SK-N-SH treated with all-trans-retinoic acid at 6 μM for 48 hours (cell line): Measurements from ENCODE around the gene ORM1.
"Not testable (repeated sequence)": the region's sequence is repeated elsewhere in the genome, so short reads cannot be mapped to it uniquely, and the experiment has no call there.

Experiments used
- ATAC-seq: fragments of 200-7000 bp; cut with Tn5 transposase; 3 replicates; pipeline ENCODE4 v1.9.1; 2020; ENCODE audit warnings: mild to moderate bottlenecking, moderate library complexity
- BACH2 ChIP-seq: fragments of 250-450 bp; sonication (Bioruptor Pico); IDR thresholded peaks from 2 replicates; pipeline ENCODE4 v1.9.0; 2021; ENCODE audit warnings: mild to moderate bottlenecking, borderline replicate concordance
- CSDC2 ChIP-seq: fragments of 250-450 bp; sonication (Bioruptor Pico); IDR thresholded peaks from 2 replicates; pipeline ENCODE4 v1.5.0; 2020; ENCODE audit warnings: mild to moderate bottlenecking, moderate library complexity
- GLIS3 ChIP-seq: fragments of 250-450 bp; sonication (Bioruptor Pico); IDR thresholded peaks from 2 replicates; pipeline ENCODE4 v1.5.0; 2020; ENCODE audit warnings: mild to moderate bottlenecking, moderate library complexity
- ISL1 ChIP-seq: fragments of 250-450 bp; sonication (Bioruptor Pico); IDR thresholded peaks from 2 replicates; pipeline ENCODE4 v2.1.2; 2022; ENCODE audit warnings: mild to moderate bottlenecking, moderate library complexity
- OSR1 ChIP-seq: fragments of 250-450 bp; sonication (Bioruptor Pico); IDR thresholded peaks from 2 replicates; pipeline ENCODE4 v1.8.0; 2022; ENCODE audit warnings: moderate library complexity, mild to moderate bottlenecking, inconsistent platforms
- PPARA ChIP-seq: fragments of 250-450 bp; sonication (Bioruptor Pico); IDR thresholded peaks from 2 replicates; pipeline ENCODE4 v1.5.0; 2020; ENCODE audit warnings: mild to moderate bottlenecking, borderline replicate concordance
- SNAI2 ChIP-seq: fragments of 250-450 bp; sonication (Bioruptor Pico); IDR thresholded peaks from 2 replicates; pipeline ENCODE4 v1.5.0; 2020; ENCODE audit warnings: mild to moderate bottlenecking, moderate library complexity
- ZC3H10 ChIP-seq: fragments of 250-450 bp; sonication (Bioruptor Pico); IDR thresholded peaks from 2 replicates; pipeline ENCODE4 v1.5.1; 2021; ENCODE audit warnings: mild to moderate bottlenecking, moderate library complexity
- ZFP3 ChIP-seq: fragments of 250-450 bp; sonication (Bioruptor Pico); IDR thresholded peaks from 2 replicates; pipeline ENCODE4 v1.5.0; 2020; ENCODE audit warnings: mild to moderate bottlenecking, moderate library complexity
- ZFP30 ChIP-seq: fragments of 450-650 bp; formaldehyde crosslinking; IDR thresholded peaks from 2 replicates; pipeline ENCODE4 v1.5.0; 2022; ENCODE audit warnings: mild to moderate bottlenecking, moderate library complexity
- ZNF565 ChIP-seq: fragments of 450-650 bp; formaldehyde crosslinking; conservative IDR thresholded peaks from 2 replicates; pipeline ENCODE4 v1.5.0; 2020; ENCODE audit warnings: low read depth, mild to moderate bottlenecking, moderate library complexity
- ZNF70 ChIP-seq: fragments of 450-650 bp; formaldehyde crosslinking; IDR thresholded peaks from 2 replicates; pipeline ENCODE4 v1.5.0; 2020; ENCODE audit warnings: mild to moderate bottlenecking, moderate library complexity
- ZNF8 ChIP-seq: fragments of 450-650 bp; formaldehyde crosslinking; IDR thresholded peaks from 2 replicates; pipeline ENCODE4 v1.5.0; 2020; ENCODE audit warnings: mild to moderate bottlenecking, moderate library complexity
- TF ChIP-seq, protein P1 (sequence below): fragments of 250-450 bp; sonication (Bioruptor Pico); IDR thresholded peaks from 2 replicates; pipeline ENCODE4 v1.8.0; 2021; ENCODE audit warnings: low read depth, mild to moderate bottlenecking, moderate library complexity, borderline replicate concordance
- TF ChIP-seq, protein P2 (sequence below): fragments of 250-450 bp; sonication (Bioruptor Pico); IDR thresholded peaks from 2 replicates; pipeline ENCODE4 v1.5.0; 2020; ENCODE audit warnings: mild to moderate bottlenecking, moderate library complexity
- TF ChIP-seq, protein P3 (sequence below): fragments of 250-450 bp; sonication (Bioruptor Pico); IDR thresholded peaks from 2 replicates; pipeline ENCODE4 v1.5.1; 2020; ENCODE audit warnings: low read depth, mild to moderate bottlenecking, moderate library complexity
- TF ChIP-seq, protein P4 (sequence below): fragments of 250-450 bp; sonication (Bioruptor Pico); IDR thresholded peaks from 2 replicates; pipeline ENCODE4 v1.5.1; 2021; ENCODE audit warnings: mild to moderate bottlenecking, moderate library complexity
- TF ChIP-seq, protein P5 (sequence below): fragments of 250-450 bp; sonication (Bioruptor Pico); IDR thresholded peaks from 2 replicates; pipeline ENCODE4 v1.8.0; 2020; ENCODE audit warnings: mild to moderate bottlenecking, moderate library complexity, borderline replicate concordance

Gene ORM1

DNA sequence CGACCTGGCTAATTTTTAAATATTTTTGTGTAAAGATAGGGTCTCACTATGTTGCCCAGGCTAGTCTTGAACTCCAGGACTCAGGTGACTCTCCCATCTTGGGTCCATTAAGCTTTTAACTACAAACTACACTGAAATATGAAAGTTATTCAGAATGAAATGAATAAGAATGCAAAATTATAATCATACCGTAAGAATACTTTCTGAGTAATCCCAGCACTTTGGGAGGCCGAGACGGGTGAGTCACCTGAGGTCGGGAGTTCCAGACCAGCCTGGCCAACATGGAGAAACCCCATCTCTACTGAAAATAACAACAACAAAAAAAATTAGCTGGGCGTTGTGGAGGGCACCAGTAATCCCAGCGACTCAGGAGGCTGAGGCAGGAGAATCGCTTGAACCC, 1.1 kb upstream of the ORM1 start (continued):
- TF ChIP-seq, protein P1, sequence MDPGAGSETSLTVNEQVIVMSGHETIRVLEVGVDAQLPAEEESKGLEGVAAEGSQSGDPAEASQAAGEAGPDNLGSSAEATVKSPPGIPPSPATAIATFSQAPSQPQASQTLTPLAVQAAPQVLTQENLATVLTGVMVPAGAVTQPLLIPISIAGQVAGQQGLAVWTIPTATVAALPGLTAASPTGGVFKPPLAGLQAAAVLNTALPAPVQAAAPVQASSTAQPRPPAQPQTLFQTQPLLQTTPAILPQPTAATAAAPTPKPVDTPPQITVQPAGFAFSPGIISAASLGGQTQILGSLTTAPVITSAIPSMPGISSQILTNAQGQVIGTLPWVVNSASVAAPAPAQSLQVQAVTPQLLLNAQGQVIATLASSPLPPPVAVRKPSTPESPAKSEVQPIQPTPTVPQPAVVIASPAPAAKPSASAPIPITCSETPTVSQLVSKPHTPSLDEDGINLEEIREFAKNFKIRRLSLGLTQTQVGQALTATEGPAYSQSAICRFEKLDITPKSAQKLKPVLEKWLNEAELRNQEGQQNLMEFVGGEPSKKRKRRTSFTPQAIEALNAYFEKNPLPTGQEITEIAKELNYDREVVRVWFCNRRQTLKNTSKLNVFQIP (CRISPR knock-in tag): no peak

DNA sequence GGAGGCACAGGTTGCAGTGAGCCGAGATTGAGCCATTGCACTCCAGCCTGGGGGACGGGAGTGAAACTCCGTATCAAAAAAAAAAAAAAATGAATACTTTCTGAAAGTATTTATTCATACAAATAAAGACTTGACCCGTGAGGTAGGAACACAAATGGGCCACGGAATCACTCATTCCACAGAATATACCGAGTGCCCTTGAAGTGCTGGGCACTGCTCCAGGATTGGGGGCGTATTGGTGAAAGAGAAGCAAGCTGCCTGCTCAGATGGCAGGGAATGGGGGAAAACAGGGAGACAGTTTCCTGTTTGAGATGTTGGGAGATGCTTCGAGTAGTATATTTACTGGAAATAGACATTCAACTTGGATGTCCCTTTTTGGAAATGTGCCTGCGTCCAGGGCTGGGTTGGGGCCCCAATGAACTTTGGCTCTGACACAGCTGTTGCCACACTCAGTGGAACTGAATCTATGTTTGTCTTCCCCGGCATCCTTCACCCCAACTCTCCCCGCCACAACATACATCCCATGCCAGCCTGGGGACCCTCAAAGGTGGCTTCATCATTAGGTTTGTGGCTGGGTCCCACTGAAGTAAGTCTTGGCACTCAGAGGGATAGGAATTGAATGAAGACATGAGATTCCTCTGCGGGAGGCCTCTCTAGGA, 609 bp upstream of the ORM1 start:
- not testable (repeated sequence) for ATAC-seq

DNA sequence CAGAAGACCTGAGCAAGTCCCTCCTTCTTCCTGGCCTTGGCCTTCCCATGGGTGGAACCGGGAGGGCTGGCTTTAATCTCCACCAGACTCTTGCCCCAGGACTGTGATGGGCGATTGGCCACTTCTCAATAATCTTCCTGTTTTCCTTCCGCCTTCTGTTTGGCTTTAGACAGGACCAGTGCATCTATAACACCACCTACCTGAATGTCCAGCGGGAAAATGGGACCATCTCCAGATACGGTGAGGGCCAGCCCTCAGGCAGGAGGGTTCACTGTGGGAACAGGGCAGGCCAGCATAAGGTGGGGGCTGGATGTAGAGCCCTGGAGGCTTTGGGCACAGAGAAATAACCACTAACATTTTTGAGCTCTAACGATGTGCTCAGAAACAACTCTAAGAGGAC, 951 bp downstream of the ORM1 start:
- ATAC-seq: not testable (repeated sequence)

DNA sequence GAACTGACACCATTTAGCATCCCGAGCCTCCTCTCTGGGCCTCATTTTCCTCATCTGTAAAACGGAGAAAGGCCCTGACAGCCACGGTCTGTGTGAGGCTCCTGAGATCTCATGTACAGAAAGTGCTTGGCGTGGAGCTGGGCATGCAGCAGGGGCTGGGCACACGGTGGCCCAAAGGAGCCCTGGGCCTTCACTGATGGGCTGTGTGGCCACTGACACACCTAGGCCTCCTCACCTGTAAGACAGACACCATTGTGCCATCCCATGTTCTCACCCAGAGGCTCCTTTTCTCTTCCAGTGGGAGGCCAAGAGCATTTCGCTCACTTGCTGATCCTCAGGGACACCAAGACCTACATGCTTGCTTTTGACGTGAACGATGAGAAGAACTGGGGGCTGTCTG, 1.6 kb downstream of the ORM1 start:
- ATAC-seq: no peak
- TF ChIP-seq SNAI2 (CRISPR knock-in tag) (no peak), CSDC2 (no peak), PPARA (CRISPR knock-in tag) (no peak), ZNF8 (no peak), BACH2 (CRISPR knock-in tag) (no peak), ISL1 (CRISPR knock-in tag) (no peak), ZC3H10 (CRISPR knock-in tag) (no peak), OSR1 (CRISPR knock-in tag) (no peak), ZFP3 (CRISPR knock-in tag) (no peak), GLIS3 (CRISPR knock-in tag) (no peak), ZNF70 (CRISPR knock-in tag) (no peak), ZFP30 (no peak), ZNF565 (CRISPR knock-in tag) (no peak)
- TF ChIP-seq, protein P2, sequence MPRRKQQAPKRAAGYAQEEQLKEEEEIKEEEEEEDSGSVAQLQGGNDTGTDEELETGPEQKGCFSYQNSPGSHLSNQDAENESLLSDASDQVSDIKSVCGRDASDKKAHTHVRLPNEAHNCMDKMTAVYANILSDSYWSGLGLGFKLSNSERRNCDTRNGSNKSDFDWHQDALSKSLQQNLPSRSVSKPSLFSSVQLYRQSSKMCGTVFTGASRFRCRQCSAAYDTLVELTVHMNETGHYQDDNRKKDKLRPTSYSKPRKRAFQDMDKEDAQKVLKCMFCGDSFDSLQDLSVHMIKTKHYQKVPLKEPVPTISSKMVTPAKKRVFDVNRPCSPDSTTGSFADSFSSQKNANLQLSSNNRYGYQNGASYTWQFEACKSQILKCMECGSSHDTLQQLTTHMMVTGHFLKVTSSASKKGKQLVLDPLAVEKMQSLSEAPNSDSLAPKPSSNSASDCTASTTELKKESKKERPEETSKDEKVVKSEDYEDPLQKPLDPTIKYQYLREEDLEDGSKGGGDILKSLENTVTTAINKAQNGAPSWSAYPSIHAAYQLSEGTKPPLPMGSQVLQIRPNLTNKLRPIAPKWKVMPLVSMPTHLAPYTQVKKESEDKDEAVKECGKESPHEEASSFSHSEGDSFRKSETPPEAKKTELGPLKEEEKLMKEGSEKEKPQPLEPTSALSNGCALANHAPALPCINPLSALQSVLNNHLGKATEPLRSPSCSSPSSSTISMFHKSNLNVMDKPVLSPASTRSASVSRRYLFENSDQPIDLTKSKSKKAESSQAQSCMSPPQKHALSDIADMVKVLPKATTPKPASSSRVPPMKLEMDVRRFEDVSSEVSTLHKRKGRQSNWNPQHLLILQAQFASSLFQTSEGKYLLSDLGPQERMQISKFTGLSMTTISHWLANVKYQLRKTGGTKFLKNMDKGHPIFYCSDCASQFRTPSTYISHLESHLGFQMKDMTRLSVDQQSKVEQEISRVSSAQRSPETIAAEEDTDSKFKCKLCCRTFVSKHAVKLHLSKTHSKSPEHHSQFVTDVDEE (CRISPR knock-in tag): no peak
- TF ChIP-seq, protein P3, sequence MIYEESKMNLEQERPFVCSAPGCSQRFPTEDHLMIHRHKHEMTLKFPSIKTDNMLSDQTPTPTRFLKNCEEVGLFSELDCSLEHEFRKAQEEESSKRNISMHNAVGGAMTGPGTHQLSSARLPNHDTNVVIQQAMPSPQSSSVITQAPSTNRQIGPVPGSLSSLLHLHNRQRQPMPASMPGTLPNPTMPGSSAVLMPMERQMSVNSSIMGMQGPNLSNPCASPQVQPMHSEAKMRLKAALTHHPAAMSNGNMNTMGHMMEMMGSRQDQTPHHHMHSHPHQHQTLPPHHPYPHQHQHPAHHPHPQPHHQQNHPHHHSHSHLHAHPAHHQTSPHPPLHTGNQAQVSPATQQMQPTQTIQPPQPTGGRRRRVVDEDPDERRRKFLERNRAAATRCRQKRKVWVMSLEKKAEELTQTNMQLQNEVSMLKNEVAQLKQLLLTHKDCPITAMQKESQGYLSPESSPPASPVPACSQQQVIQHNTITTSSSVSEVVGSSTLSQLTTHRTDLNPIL (CRISPR knock-in tag): no peak
- TF ChIP-seq, protein P4, sequence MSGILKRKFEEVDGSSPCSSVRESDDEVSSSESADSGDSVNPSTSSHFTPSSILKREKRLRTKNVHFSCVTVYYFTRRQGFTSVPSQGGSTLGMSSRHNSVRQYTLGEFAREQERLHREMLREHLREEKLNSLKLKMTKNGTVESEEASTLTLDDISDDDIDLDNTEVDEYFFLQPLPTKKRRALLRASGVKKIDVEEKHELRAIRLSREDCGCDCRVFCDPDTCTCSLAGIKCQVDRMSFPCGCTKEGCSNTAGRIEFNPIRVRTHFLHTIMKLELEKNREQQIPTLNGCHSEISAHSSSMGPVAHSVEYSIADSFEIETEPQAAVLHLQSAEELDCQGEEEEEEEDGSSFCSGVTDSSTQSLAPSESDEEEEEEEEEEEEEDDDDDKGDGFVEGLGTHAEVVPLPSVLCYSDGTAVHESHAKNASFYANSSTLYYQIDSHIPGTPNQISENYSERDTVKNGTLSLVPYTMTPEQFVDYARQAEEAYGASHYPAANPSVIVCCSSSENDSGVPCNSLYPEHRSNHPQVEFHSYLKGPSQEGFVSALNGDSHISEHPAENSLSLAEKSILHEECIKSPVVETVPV (CRISPR knock-in tag): no peak
- TF ChIP-seq, protein P1 (CRISPR knock-in tag): no peak
- TF ChIP-seq, protein P5, sequence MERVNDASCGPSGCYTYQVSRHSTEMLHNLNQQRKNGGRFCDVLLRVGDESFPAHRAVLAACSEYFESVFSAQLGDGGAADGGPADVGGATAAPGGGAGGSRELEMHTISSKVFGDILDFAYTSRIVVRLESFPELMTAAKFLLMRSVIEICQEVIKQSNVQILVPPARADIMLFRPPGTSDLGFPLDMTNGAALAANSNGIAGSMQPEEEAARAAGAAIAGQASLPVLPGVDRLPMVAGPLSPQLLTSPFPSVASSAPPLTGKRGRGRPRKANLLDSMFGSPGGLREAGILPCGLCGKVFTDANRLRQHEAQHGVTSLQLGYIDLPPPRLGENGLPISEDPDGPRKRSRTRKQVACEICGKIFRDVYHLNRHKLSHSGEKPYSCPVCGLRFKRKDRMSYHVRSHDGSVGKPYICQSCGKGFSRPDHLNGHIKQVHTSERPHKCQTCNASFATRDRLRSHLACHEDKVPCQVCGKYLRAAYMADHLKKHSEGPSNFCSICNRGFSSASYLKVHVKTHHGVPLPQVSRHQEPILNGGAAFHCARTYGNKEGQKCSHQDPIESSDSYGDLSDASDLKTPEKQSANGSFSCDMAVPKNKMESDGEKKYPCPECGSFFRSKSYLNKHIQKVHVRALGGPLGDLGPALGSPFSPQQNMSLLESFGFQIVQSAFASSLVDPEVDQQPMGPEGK (CRISPR knock-in tag): no peak

DNA sequence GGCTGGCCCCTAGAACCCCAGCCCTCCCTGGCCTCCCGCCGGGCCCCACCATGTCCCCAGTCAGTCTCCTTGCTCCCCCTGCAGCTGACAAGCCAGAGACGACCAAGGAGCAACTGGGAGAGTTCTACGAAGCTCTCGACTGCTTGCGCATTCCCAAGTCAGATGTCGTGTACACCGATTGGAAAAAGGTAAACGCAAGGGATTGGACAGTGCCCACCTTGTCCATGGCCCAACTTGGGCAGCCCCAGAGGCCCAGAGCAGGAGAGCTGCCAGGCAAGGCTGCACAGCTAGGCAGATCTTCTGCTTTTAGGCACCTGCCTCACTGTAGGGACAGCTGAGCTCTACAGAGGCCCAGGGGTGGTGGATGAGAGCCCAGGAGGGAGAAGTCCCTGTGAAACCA, 2.1 kb downstream of the ORM1 start:
- not testable (repeated sequence) for ATAC-seq

DNA sequence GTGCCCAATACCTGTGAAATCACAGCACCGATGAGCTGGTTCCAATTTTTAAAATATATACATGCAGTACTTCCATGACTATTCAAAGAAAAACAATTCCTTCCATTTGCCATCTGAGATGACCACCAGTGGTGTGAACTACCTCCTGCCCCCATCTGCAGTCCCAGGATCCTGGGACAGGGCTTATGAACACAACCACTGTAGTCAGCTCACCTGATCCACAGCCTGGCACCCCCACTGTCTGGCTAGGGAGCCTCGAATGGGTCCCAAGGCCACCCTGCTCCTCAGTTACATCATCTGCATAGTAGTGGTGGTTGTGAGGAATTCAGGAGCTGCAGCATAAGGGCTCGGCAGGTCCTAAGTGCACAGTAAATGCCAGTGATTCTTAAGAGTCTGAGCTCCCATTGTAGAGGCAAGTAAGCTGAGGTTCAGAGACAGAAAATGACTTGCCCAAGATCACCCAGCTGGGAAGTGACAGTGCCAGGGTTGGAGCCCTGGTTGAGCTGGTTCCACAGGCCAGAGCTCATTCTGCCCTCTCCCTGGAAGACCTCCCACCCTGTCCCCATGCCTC, 2.9 kb downstream of the ORM1 start:
- not testable (repeated sequence) for ATAC-seq
